ENCODE results near the gene RFWD3. TPM values are rescaled to one million over a fixed set of nuclear protein-coding genes. Genes with fewer than 3 reads are reported as not detected.

RFWD3 gene
- total RNA-seq, 1 donor, result 18.8 TPM

DNA sequence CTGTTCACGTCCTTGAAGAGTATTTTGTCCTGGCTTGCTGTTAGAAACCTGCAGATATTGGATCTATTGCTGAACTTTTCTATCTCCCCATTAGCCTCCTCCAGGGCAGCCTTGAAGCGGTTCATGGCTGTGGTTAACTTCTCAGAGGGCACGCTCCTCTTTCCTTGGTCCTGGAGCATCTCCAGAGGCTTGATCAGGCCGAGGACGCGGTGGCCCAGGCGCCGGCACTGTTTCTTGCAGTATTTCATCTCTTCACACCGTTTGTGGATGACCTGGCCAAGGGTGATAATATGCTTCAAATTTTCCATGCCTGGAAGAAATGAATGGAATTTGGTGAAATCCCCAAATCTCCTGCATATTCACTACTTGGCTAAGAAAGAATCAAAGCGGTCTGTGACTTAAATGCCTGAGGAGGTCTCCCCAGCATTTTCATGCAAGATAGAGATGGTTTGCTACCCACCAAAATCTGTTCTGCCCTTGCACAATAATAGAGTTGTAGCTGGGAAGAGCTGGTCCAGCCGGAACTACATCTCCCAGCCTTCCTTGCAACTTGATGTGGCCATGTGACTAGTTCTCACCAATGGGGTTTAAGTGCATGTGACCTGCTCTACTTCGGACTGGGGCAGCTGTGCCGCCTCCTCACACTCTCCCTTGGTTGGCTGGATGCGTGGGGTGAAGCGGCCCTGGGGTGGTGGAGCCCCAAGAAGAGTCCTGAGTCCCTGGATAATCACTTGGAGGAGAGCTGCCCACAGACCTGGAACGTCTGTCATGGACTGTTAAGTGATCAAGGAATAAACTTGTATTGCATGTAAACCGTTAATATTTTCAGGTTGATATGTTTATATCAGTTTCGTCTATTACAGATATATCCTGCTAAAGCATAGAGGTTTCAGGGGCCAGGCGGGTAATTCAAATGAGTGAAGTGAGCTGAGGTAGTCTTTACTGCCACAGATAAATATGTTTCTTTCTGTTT is 29.1 kb upstream of the RFWD3 start:
- peak overlapping the region; percentile 72 for H3K4me3 ChIP-seq (ENCODE audit: insufficient read depth, low read length)
- peaks cover 32% of the 10 kb centered on the region for H3K4me1 ChIP-seq (ENCODE audit: insufficient read depth, low read length)
- H2AFZ ChIP-seq (ENCODE audit: low read length), result peak overlapping the region; percentile 86
- DNase-seq (ENCODE audit: insufficient read length, low spot score, missing footprints), result peak; percentile 96
- H4K20me1 ChIP-seq (ENCODE audit: insufficient read depth, low read length), result no peaks in the 10 kb centered on the region
- H3K79me2 ChIP-seq (ENCODE audit: insufficient read depth, low read length), result peaks cover 23% of the 10 kb centered on the region
- no peaks in the 10 kb centered on the region for H3K9me3 ChIP-seq (ENCODE audit: low read depth, low read length)
- H3K27ac ChIP-seq (ENCODE audit: low read depth, low read length), result peak overlapping the region; percentile 69
- TF ChIP-seq, protein P1, sequence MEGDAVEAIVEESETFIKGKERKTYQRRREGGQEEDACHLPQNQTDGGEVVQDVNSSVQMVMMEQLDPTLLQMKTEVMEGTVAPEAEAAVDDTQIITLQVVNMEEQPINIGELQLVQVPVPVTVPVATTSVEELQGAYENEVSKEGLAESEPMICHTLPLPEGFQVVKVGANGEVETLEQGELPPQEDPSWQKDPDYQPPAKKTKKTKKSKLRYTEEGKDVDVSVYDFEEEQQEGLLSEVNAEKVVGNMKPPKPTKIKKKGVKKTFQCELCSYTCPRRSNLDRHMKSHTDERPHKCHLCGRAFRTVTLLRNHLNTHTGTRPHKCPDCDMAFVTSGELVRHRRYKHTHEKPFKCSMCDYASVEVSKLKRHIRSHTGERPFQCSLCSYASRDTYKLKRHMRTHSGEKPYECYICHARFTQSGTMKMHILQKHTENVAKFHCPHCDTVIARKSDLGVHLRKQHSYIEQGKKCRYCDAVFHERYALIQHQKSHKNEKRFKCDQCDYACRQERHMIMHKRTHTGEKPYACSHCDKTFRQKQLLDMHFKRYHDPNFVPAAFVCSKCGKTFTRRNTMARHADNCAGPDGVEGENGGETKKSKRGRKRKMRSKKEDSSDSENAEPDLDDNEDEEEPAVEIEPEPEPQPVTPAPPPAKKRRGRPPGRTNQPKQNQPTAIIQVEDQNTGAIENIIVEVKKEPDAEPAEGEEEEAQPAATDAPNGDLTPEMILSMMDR (IDR thresholded peaks at IDR 0.05; ENCODE audit: extremely low read depth, low read depth, low read length), result no peak
- peak overlapping the region; percentile 90 for H3K4me2 ChIP-seq (ENCODE audit: insufficient read depth, low read length)
- H3K36me3 ChIP-seq (ENCODE audit: insufficient read depth, low read length), result peaks cover 16% of the 10 kb centered on the region
- no peaks in the 10 kb centered on the region for H3K27me3 ChIP-seq (ENCODE audit: insufficient read depth, low read length)

DNA sequence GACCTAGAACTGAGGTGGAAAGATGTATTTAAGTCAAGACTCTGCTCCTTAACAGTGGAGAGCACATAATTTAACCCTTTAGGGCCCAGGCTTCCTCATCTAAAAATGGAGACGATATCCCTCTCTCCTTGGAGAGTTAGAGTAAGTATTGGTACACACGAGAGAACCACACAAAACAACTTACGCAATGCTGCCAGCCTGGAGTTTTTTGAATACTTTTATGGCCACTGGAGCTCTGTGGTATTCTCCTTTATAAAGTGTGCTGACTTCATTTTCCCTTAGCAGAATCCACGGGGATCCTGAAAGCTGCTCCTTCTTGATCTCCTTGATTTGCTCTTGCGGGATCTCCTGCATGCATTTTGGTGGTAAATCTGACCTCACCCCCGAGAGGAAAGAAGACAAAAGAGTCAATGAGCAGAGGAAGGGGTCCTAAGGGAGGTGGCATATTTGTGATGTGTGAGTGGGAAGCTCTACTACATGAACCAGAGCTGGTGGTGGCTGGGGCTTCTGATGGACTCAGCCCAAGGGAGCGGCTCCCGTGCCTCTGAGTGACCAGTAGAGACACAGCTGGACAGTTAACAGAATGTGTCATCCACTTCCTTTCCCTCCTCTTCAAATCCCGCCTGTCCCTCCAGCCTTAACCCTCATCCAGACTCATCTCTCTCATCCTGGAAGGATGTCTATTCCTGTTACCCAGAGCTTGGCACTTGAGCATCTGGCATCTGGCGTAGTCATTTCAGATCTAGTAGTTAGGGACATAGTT is 24.6 kb upstream of the RFWD3 start:
- peak; percentile 49 for DNase-seq (ENCODE audit: insufficient read length, low spot score, missing footprints)
- Histone ChIP-seq H3K27me3 (ENCODE audit: insufficient read depth, low read length) (no peaks in the 10 kb centered on the region), H3K79me2 (ENCODE audit: insufficient read depth, low read length) (peaks cover 3% of the 10 kb centered on the region), H2AFZ (ENCODE audit: low read length) (peak overlapping the region; percentile 75), H3K9me3 (ENCODE audit: low read depth, low read length) (no peaks in the 10 kb centered on the region), H3K36me3 (ENCODE audit: insufficient read depth, low read length) (peaks cover 23% of the 10 kb centered on the region), H3K4me2 (ENCODE audit: insufficient read depth, low read length) (peak overlapping the region; percentile 48), H3K4me3 (ENCODE audit: insufficient read depth, low read length) (no peak overlapping the region), H4K20me1 (ENCODE audit: insufficient read depth, low read length) (no peaks in the 10 kb centered on the region), H3K4me1 (ENCODE audit: insufficient read depth, low read length) (peaks cover 13% of the 10 kb centered on the region), H3K27ac (ENCODE audit: low read depth, low read length) (peak overlapping the region; percentile 46)
- TF ChIP-seq, protein P1 (IDR thresholded peaks at IDR 0.05; ENCODE audit: extremely low read depth, low read depth, low read length), result no peak

DNA sequence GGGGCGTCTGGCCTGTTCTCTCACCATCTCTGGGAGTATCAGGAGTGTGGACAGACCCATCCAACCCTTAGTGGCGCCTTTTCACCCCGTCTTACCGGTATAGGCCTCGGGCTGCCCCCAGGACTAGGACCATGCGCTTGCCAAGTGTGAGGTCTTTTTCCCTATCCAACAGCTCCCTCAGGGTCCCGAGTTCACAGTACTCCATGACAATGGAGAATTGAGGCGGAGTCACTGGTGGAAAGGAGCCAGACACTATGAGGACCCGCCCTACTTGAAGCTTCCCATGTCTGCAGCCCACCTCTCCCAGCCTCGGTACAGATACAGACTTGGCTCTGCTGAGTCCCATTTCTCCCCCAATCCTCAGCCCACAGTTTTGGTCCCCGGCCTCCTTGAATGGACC is 15.9 kb upstream of the RFWD3 start:
- no peaks in the 10 kb centered on the region for H3K4me1 ChIP-seq (ENCODE audit: insufficient read depth, low read length)
- H3K9me3 ChIP-seq (ENCODE audit: low read depth, low read length), result no peaks in the 10 kb centered on the region
- no peaks in the 10 kb centered on the region for H4K20me1 ChIP-seq (ENCODE audit: insufficient read depth, low read length)
- no peak overlapping the region for H3K4me2 ChIP-seq (ENCODE audit: insufficient read depth, low read length)
- H2AFZ ChIP-seq (ENCODE audit: low read length), result no peak overlapping the region
- H3K27ac ChIP-seq (ENCODE audit: low read depth, low read length), result no peak overlapping the region
- TF ChIP-seq, protein P1 (IDR thresholded peaks at IDR 0.05; ENCODE audit: extremely low read depth, low read depth, low read length), result no peak
- no peaks in the 10 kb centered on the region for H3K79me2 ChIP-seq (ENCODE audit: insufficient read depth, low read length)
- H3K27me3 ChIP-seq (ENCODE audit: insufficient read depth, low read length), result no peaks in the 10 kb centered on the region
- H3K36me3 ChIP-seq (ENCODE audit: insufficient read depth, low read length), result peaks cover 19% of the 10 kb centered on the region
- DNase-seq (ENCODE audit: insufficient read length, low spot score, missing footprints), result no peak
- no peak overlapping the region for H3K4me3 ChIP-seq (ENCODE audit: insufficient read depth, low read length)

DNA sequence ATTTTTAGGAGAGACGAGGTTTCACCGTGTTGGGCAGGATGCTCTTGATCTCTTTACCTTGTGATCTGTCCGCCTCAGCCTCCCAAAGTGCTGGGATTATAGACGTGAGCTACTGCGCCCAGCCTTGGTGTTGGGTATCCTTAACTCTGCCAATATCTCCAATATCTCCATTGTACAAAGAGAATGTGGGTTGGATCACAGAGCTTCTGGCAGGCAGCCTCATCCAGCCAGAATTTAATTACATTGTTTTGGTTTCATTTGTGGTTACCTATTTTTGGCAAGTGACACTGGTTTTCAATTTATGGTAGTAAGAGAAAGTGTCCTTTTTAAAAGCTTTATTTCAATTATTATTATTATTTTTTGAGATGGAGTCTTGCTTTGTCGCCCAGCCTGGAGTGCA is 14.0 kb upstream of the RFWD3 start:
- no peak overlapping the region for H3K27ac ChIP-seq (ENCODE audit: low read depth, low read length)

More for the DNA sequence above, 14.0 kb upstream of the RFWD3 start:
- H3K79me2 ChIP-seq (ENCODE audit: insufficient read depth, low read length), result no peaks in the 10 kb centered on the region
- H4K20me1 ChIP-seq (ENCODE audit: insufficient read depth, low read length), result no peaks in the 10 kb centered on the region
- no peaks in the 10 kb centered on the region for H3K4me1 ChIP-seq (ENCODE audit: insufficient read depth, low read length)
- TF ChIP-seq, protein P1 (IDR thresholded peaks at IDR 0.05; ENCODE audit: extremely low read depth, low read depth, low read length), result no peak
- no peak overlapping the region for H3K4me3 ChIP-seq (ENCODE audit: insufficient read depth, low read length)
- H3K36me3 ChIP-seq (ENCODE audit: insufficient read depth, low read length), result peaks cover 24% of the 10 kb centered on the region
- H3K27me3 ChIP-seq (ENCODE audit: insufficient read depth, low read length), result no peaks in the 10 kb centered on the region
- no peak for DNase-seq (ENCODE audit: insufficient read length, low spot score, missing footprints)
- no peak overlapping the region for H2AFZ ChIP-seq (ENCODE audit: low read length)
- no peaks in the 10 kb centered on the region for H3K9me3 ChIP-seq (ENCODE audit: low read depth, low read length)
- H3K4me2 ChIP-seq (ENCODE audit: insufficient read depth, low read length), result no peak overlapping the region

All from osteoblast (primary cell).